Upper lobe of left lung (tissue), 6 donors: ENCODE data around the gene CHRNE. TPM values are rescaled to one million over a fixed set of nuclear protein-coding genes. Genes with fewer than 3 reads are reported as not detected.

Source experiments
- ATAC-seq, 2 donors: fragments of 200-7000 bp; cut with Tn5 transposase; one replicate each; pipeline ENCODE4 v1.9.1; 2022; ENCODE audit warnings: mild to moderate bottlenecking in 2 of 2, moderate library complexity in 2 of 2; ENCODE audit not compliant: low FRiP score in 2 of 2
- DNase-seq, 2 donors: peaks; one replicate each; pipeline ENCODE4 v3.0.0-alpha.2; 2019 to 2020
- H3K27ac ChIP-seq, 4 donors: fragments of 200-600 bp; sonication (generic); one replicate each; pipeline ENCODE4 v1.5.1; 2016 to 2019
- H3K27me3 ChIP-seq, 4 donors: fragments of 200-600 bp; sonication (generic); one replicate each; pipeline ENCODE4 v1.5.1; 2017 to 2019
- H3K36me3 ChIP-seq, 4 donors: fragments of 200-600 bp; sonication (generic); one replicate each; pipeline ENCODE4 v1.5.1; 2016 to 2019
- H3K4me1 ChIP-seq, 4 donors: fragments of 200-600 bp; sonication (generic); one replicate each; pipeline ENCODE4 v1.5.1; 2018 to 2019
- H3K4me3 ChIP-seq, 4 donors: fragments of 200-600 bp; sonication (generic); one replicate each; pipeline ENCODE4 v1.5.1; 2017 to 2019; ENCODE audit warnings: mild to moderate bottlenecking in 2 of 4, moderate library complexity in 1 of 4
- H3K9me3 ChIP-seq, 4 donors: fragments of 200-600 bp; sonication (generic); one replicate each; pipeline ENCODE4 v1.5.1; 2018 to 2019
- EP300 ChIP-seq, 4 donors: sonication (generic); formaldehyde crosslinking; IDR thresholded peaks; one replicate each; pipeline ENCODE4 v1.5.1; 2017; ENCODE audit warnings: antibody characterized with exemption in 4 of 4, control low read depth in 2 of 4
- POLR2A ChIP-seq, 4 donors: fragments of 450-650 bp; IDR thresholded peaks; one replicate each; pipeline ENCODE4 v1.5.1; 2016 to 2017; ENCODE audit warnings: antibody characterized with exemption in 4 of 4, mild to moderate bottlenecking in 2 of 4
- POLR2AphosphoS5 ChIP-seq, 2 donors: sonication (generic); formaldehyde crosslinking; IDR thresholded peaks; one replicate each; pipeline ENCODE4 v1.5.1; 2017; ENCODE audit warnings: antibody characterized with exemption in 2 of 2
- WGBS, 2 donors: methylation state at CpG; one replicate each; pipeline ENCODE4 v1.1.5; 2017 to 2018; 5-methylcytosine and 5-hydroxymethylcytosine counted together
- total RNA-seq, 6 donors: library from RNA; depleted of rRNA in 4 of 6; stranded (reverse); fragments of >200 nt in 4 of 6; gene quantifications; one replicate each; pipeline versions ENCODE4 v1.1.0 to v1.2.1, GENCODE V29; 2016 to 2021
- TF ChIP-seq, protein P1 (sequence below), 6 experiments: fragments of 450-650 bp in 4 of 6; fragments of 200-600 bp in 2 of 6; sonication (generic) in 2 of 6; IDR thresholded peaks; one replicate each; pipeline ENCODE4 v1.5.1; 2016 to 2019; ENCODE audit warnings: antibody characterized with exemption in 6 of 6
- donor health status: DM: no; HTN: no; CAD: no; lungs with moderate emphysema.
- donor health status: DM: no; HTN: yes; CAD: no; lungs with severe emphysema.

CHRNE gene
- total RNA-seq, 6 donors from 2014 or later = 0.61 to 1.7 (median 1.2) TPM; not detected in 2

- TF ChIP-seq EP300 (IDR thresholded peaks at IDR 0.05) (no peak), POLR2AphosphoS5 (IDR thresholded peaks at IDR 0.05) (no peak), POLR2A (IDR thresholded peaks at IDR 0.05) (no peak)
- TF ChIP-seq, protein P1, sequence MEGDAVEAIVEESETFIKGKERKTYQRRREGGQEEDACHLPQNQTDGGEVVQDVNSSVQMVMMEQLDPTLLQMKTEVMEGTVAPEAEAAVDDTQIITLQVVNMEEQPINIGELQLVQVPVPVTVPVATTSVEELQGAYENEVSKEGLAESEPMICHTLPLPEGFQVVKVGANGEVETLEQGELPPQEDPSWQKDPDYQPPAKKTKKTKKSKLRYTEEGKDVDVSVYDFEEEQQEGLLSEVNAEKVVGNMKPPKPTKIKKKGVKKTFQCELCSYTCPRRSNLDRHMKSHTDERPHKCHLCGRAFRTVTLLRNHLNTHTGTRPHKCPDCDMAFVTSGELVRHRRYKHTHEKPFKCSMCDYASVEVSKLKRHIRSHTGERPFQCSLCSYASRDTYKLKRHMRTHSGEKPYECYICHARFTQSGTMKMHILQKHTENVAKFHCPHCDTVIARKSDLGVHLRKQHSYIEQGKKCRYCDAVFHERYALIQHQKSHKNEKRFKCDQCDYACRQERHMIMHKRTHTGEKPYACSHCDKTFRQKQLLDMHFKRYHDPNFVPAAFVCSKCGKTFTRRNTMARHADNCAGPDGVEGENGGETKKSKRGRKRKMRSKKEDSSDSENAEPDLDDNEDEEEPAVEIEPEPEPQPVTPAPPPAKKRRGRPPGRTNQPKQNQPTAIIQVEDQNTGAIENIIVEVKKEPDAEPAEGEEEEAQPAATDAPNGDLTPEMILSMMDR (IDR thresholded peaks at IDR 0.05) = no peak
- peaks cover 13 to 39% (median 29%) of the 10 kb centered on the region in 4 donors for H3K36me3 ChIP-seq
- peak overlapping the region in 1 of 4 donors; percentile 99 for H3K27ac ChIP-seq
- ATAC-seq = no peak
- DNase-seq = no peak
- 95 to 97% methylated on average over 11 of the region's 11 CpGs for WGBS, 2 donors
- no peaks in the 10 kb centered on the region for H3K27me3 ChIP-seq
- no peaks in the 10 kb centered on the region for H3K9me3 ChIP-seq
- H3K4me1 ChIP-seq = peaks cover 34 to 57% (median 43%) of the 10 kb centered on the region in 4 donors
- H3K4me3 ChIP-seq = no peak overlapping the region
Observed at GRCh38 chr17:4938069-4938491, 35.2 kb upstream of the CHRNE start.

- Histone ChIP-seq H3K27me3 (no peaks in the 10 kb centered on the region), H3K36me3 (peaks cover 11 to 34% (median 24%) of the 10 kb centered on the region in 4 donors), H3K4me1 (peaks cover 34 to 52% (median 39%) of the 10 kb centered on the region in 4 donors), H3K9me3 (no peaks in the 10 kb centered on the region), H3K27ac (no peak overlapping the region), H3K4me3 (no peak overlapping the region)
- DNase-seq (no peak), ATAC-seq (no peak)
- 95 to 97% methylated on average over 16 of the region's 16 CpGs for WGBS, 2 donors
- TF ChIP-seq EP300 (IDR thresholded peaks at IDR 0.05) (no peak), POLR2AphosphoS5 (IDR thresholded peaks at IDR 0.05) (no peak), POLR2A (IDR thresholded peaks at IDR 0.05) (no peak)
- TF ChIP-seq, protein P1 (IDR thresholded peaks at IDR 0.05) = no peak
Observed at GRCh38 chr17:4937553-4937952, 34.7 kb upstream of the CHRNE start.

DNA sequence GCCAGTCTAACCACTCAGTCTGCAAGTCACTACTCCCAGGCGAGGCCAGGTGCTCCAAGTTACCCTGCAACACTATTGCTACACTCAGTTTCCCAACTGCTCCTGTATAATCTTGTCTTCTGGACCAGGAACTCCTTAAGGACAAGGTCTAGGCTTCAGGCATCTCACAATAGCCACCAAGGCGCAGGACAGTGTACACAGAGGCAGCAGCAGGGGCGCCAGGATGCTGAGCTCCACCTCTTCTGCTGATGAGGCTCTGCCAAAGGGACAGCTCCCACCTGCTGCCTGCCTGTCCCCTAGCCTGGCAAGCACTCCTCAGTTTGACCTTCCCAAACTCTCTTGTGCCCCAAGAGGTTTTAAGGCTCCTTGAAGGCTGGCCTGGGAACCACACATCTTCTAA lies 33.5 kb upstream of the CHRNE start:
- Histone ChIP-seq H3K27me3 (no peaks in the 10 kb centered on the region), H3K36me3 (peaks cover 8 to 25% (median 16%) of the 10 kb centered on the region in 4 donors), H3K9me3 (no peaks in the 10 kb centered on the region), H3K27ac (no peak overlapping the region), H3K4me3 (no peak overlapping the region), H3K4me1 (peaks cover 28 to 41% (median 29%) of the 10 kb centered on the region in 4 donors)
- no peak for TF ChIP-seq EP300 (IDR thresholded peaks at IDR 0.05)
- TF ChIP-seq POLR2A (IDR thresholded peaks at IDR 0.05) = no peak
- TF ChIP-seq, protein P1 (IDR thresholded peaks at IDR 0.05) = no peak
- TF ChIP-seq POLR2AphosphoS5 (IDR thresholded peaks at IDR 0.05) = no peak
- no peak for DNase-seq
- ATAC-seq = no peak
- WGBS, 2 donors = 100% methylated on average over 1 to 3 of the region's 3 CpGs

DNA sequence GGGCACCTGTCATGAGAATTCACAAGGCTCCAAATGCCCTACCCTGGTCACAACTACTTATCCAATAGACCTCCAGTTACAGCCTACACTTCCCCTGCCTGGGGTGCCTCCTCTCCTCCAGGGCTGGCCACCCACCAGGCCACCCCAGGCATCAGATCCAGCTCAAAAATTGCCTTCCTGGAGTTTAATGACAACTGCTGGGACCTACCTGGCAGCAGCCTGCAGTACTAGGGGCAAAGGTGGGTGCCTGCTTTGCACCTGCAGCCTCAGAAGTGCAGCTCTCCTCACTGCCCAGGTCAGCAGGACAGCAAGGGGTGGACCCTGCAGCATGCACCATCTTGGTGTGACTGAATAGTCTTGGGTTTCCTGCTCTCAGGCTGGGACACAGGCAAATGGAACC lies 32.8 kb upstream of the CHRNE start:
- ATAC-seq (no peak), DNase-seq (no peak)
- TF ChIP-seq EP300 (IDR thresholded peaks at IDR 0.05) = no peak
- no peak for TF ChIP-seq POLR2A (IDR thresholded peaks at IDR 0.05)
- TF ChIP-seq POLR2AphosphoS5 (IDR thresholded peaks at IDR 0.05) = no peak
- TF ChIP-seq, protein P1 (IDR thresholded peaks at IDR 0.05) = no peak
- Histone ChIP-seq H3K27me3 (no peaks in the 10 kb centered on the region), H3K4me1 (peaks cover 20 to 33% (median 21%) of the 10 kb centered on the region in 4 donors), H3K36me3 (peaks cover 8 to 25% (median 16%) of the 10 kb centered on the region in 4 donors), H3K27ac (no peak overlapping the region), H3K9me3 (no peaks in the 10 kb centered on the region), H3K4me3 (no peak overlapping the region)
